ENCODE results near the gene ABCB4. TPM values are rescaled to one million over a fixed set of nuclear protein-coding genes. Genes with fewer than 3 reads are reported as not detected.

The ABCB4 gene
- total and polyA plus RNA-seq, 2 experiments from 2014 or later = 1.2 to 1.5 TPM

- no peak for TF ChIP-seq CREB1 (CRISPR knock-in tag; IDR thresholded peaks at IDR 0.05; ENCODE audit: low read depth)
- no peak for TF ChIP-seq JUNB (IDR thresholded peaks at IDR 0.05; ENCODE audit: unreplicated experiment)
Measured at GRCh38 chr7:87414794-87415188, 60.7 kb downstream of the ABCB4 start (continued).

- Histone ChIP-seq H3K4me2 (no peak overlapping the region), H3K4me3 (no peak overlapping the region), H3K36me3 (ENCODE audit: insufficient read depth) (no peaks in the 10 kb centered on the region), H3K79me2 (replicated peaks; ENCODE audit: insufficient read depth) (no peaks in the 10 kb centered on the region), H3K4me1 (ENCODE audit: insufficient read depth) (no peaks in the 10 kb centered on the region), H2AFZ (no peak overlapping the region), H3K27me3 (ENCODE audit: insufficient read depth) (no peaks in the 10 kb centered on the region), H3K27ac (ENCODE audit: low read depth) (no peak overlapping the region), H3F3A (replicated peaks; ENCODE audit: low read depth) (no peaks in the 10 kb centered on the region), H4K20me1 (replicated peaks; ENCODE audit: insufficient read depth) (no peaks in the 10 kb centered on the region), H3K9me2 (ENCODE audit: insufficient read depth) (no peaks in the 10 kb centered on the region)
- H3K27ac Mint-ChIP-seq = no peak overlapping the region
- no peaks in the 10 kb centered on the region; the same call in 2 of the 3 replicates for H3K4me1 Mint-ChIP-seq
- no peak overlapping the region for H3K4me3 Mint-ChIP-seq
- H3K9me3 Mint-ChIP-seq = no peaks in the 10 kb centered on the region
- no peaks in the 10 kb centered on the region for H3K27me3 Mint-ChIP-seq (ENCODE audit: insufficient read depth, low read depth, poor library complexity)
- DNase-seq (ENCODE audit: low spot score) = no peak
- ATAC-seq = no peak
- H3K36me3 Mint-ChIP-seq (ENCODE audit: low read depth) = no peaks in the 10 kb centered on the region
- TF ChIP-seq ETS1 (IDR thresholded peaks at IDR 0.05) (no peak), CTCF (conservative IDR thresholded peaks at IDR 0.05; ENCODE audit: low read depth in 2 of 2) (no peak), POLR2AphosphoS5 (IDR thresholded peaks at IDR 0.05; ENCODE audit: low read depth) (no peak), CREB1 (CRISPR knock-in tag; IDR thresholded peaks at IDR 0.05; ENCODE audit: low read depth) (no peak), ZNF331 (CRISPR knock-in tag; IDR thresholded peaks at IDR 0.05; ENCODE audit: low read depth) (no peak), JUNB (IDR thresholded peaks at IDR 0.05; ENCODE audit: unreplicated experiment) (no peak), REST (IDR thresholded peaks at IDR 0.05; ENCODE audit: unreplicated experiment) (no peak), STAT1 (IDR thresholded peaks at IDR 0.05; ENCODE audit: unreplicated experiment) (no peak), NANOG (IDR thresholded peaks at IDR 0.05; ENCODE audit: borderline replicate concordance) (no peak), EZH2phosphoT487 (IDR thresholded peaks at IDR 0.05; ENCODE audit: unreplicated experiment) (no peak), ZNF462 (CRISPR knock-in tag; IDR thresholded peaks at IDR 0.05) (no peak), ZNF114 (CRISPR knock-in tag; IDR thresholded peaks at IDR 0.05) (no peak)
Measured at GRCh38 chr7:87413951-87414793, 61.3 kb downstream of the ABCB4 start.

Data from GM23338 (cell line).